ENCODE data around the gene NKD2.

NKD2 gene, protein sequence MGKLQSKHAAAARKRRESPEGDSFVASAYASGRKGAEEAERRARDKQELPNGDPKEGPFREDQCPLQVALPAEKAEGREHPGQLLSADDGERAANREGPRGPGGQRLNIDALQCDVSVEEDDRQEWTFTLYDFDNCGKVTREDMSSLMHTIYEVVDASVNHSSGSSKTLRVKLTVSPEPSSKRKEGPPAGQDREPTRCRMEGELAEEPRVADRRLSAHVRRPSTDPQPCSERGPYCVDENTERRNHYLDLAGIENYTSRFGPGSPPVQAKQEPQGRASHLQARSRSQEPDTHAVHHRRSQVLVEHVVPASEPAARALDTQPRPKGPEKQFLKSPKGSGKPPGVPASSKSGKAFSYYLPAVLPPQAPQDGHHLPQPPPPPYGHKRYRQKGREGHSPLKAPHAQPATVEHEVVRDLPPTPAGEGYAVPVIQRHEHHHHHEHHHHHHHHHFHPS

DNA sequence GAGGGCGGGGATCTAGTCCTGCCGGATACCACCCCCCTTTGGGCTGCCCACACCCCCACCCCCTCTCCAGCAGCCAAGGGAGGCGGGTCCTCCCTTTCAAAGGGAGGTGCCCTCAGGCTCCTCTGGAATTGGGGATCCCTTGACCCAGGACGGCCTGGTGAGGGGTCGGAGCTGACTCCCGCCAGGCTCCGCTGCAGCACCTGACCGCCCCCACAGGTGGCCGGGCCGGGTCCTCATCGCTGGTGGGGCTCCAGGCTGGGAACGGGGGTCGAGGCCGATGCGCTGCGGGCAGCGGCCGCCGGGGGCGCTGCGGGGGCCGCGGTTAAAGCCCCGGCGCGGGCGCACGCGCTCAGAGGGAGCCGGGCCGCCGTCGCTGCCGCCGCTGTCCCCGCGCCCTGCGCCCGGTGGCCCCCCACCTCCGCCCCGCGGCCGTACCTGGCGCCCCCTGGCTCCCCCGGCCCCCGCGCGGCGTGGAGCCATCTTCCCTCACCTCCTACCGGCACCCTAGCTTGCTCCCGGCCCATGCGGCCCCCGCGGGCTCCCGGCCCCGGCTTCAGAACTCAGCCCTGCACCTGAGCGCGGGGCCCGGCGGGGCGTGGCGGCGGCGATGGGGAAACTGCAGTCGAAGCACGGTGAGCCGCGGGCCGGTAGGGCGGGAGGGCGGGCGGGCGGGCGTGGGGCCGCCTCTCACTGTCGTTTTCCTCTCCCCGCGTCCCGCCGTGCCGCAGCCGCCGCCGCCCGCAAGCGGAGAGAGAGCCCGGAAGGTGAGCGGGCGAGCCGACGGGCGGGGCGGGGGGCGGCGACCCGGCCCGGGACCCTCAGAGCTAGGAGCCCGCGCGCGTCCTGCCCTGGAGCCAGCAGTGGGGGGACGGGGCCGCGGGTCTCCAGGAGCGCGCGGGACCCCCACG is at the start of gene NKD2:
NKD2 (plus strand) TSS at position 352 of the 908 bp plus-strand sequence; CDS start at position 608, 256 bp downstream.
- Histone ChIP-seq H3K36me3 (ENCODE audit: control insufficient read depth, insufficient read depth, low read length) (no peaks in the 10 kb centered on the region), H3K27me3 (replicated peaks; ENCODE audit: control insufficient read depth, insufficient read depth, low read length) (peaks cover 1% of the 10 kb centered on the region; the same call in 1 of the 2 replicates), H3K4me3 (replicated peaks; ENCODE audit: low read depth, low read length) (no peak within 1 kb of the TSS)
- TF ChIP-seq, protein P1, sequence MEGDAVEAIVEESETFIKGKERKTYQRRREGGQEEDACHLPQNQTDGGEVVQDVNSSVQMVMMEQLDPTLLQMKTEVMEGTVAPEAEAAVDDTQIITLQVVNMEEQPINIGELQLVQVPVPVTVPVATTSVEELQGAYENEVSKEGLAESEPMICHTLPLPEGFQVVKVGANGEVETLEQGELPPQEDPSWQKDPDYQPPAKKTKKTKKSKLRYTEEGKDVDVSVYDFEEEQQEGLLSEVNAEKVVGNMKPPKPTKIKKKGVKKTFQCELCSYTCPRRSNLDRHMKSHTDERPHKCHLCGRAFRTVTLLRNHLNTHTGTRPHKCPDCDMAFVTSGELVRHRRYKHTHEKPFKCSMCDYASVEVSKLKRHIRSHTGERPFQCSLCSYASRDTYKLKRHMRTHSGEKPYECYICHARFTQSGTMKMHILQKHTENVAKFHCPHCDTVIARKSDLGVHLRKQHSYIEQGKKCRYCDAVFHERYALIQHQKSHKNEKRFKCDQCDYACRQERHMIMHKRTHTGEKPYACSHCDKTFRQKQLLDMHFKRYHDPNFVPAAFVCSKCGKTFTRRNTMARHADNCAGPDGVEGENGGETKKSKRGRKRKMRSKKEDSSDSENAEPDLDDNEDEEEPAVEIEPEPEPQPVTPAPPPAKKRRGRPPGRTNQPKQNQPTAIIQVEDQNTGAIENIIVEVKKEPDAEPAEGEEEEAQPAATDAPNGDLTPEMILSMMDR (IDR thresholded peaks at IDR 0.05; ENCODE audit: insufficient read depth, low read length, poor library complexity, severe bottlenecking), result peak; percentile 21
- DNase-seq (ENCODE audit: extremely low read depth, insufficient read length), result peak; percentile 37

DNA sequence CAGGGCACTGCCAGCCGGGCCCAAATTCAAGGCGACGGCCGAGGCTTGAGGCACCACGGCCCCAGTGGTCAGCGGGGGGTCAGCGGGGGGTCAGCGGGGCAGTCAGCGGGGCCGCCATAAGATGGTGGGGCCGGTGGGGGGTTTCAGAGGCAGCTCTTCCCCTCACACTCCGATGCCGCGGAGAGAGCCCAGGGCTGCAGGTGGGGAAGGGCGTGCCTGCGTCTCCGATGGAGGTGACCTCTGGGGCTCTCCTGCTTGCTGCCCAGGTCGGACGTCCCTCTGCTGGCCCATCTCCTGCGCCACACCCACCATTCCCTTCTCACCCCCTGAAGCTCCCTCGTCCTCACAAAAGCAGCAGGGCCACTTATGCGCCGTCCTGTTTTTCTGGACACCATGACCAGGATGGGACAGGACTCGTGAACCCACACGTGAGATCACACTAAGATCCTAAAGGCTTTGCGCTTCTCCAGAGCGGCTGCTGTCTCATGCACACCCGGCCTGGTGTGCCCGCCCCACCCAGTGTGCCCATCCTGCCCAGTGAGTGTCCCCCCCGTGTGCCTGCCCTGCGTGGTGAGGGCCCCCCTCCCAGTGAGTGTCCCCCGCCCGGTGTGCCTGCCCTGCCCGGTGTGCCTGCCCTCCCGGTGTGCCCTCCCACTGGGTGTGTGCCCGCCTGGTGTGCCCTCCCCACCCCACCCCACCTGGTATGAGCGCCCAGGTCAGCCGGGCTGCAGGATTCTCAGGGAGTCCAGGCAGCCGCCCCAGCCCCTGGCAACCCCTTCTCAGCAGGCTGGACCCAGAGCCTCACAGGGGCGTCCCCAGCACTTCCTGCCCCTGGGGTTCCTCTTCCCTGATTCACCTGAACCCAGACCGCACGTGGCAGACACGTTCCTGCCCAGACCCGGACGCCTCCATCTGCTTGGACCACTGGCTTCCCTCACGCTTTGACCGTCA is 48.7 kb upstream of the NKD2 start:
- Histone ChIP-seq H3K36me3 (ENCODE audit: control insufficient read depth, insufficient read depth, low read length) (no peaks in the 10 kb centered on the region), H3K27me3 (replicated peaks; ENCODE audit: control insufficient read depth, insufficient read depth, low read length) (no peaks in the 10 kb centered on the region), H3K4me3 (replicated peaks; ENCODE audit: low read depth, low read length) (no peak overlapping the region)
- TF ChIP-seq, protein P1 (IDR thresholded peaks at IDR 0.05; ENCODE audit: insufficient read depth, low read length, poor library complexity, severe bottlenecking), result no peak
- no peak for DNase-seq (ENCODE audit: extremely low read depth, insufficient read length)

DNA sequence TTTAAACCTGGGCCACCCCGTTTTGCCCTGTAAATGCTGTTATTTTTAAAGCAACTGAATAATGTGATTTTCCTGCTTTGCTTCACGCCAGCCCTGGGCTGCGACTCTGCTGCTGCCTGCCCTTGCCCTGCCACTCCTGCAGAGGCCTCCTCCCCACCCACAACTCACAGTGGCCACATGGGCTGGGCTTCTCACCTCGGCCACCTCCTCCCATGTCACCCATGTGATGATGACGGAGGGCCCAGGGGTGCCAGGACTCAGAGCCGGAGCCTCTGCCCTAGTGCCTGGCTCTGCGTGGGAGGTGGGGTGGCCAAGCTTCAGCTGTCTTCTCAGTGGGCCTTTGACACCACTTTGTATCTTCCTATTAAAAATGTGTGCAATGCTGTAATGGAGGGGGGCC is 48.1 kb upstream of the NKD2 start:
- no peaks in the 10 kb centered on the region for H3K27me3 ChIP-seq (replicated peaks; ENCODE audit: control insufficient read depth, insufficient read depth, low read length)
- DNase-seq (ENCODE audit: extremely low read depth, insufficient read length), result no peak

DNA sequence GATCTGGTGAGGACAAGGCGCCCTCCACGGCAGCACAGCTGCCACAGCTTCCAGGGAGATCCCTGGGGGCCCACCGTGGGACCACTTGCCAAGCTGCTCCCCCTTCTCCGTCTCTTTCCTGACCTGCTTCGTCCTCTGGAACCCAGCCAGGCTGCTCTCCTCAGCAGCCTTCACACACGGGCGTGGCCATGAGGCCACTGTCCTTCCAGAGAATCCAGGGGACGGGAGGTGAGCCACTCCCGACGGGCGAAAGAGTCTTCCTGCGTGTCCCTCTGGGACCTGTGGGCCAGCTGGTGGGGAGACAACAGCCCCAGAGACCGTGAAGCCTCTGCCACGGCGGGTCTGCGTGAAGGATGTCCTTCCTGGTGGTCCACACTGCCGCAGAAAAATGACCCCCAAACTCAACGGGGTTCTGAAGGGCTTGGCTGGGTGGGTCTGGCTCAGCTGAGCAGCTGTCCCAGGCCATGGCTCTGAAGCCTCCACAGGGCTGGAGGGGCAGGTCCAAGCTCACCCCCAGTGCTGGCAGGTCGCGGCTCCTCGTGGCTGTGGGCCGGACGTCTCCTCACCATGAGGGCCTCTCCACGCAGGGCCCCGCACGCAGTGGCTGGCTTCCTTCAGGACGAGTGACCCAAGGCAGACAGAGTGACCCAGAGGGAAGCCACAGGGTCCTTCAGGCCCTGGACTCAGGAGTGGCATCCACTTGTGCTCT is 47.4 kb upstream of the NKD2 start:
- TF ChIP-seq, protein P1 (IDR thresholded peaks at IDR 0.05; ENCODE audit: insufficient read depth, low read length, poor library complexity, severe bottlenecking), result no peak
- no peak for DNase-seq (ENCODE audit: extremely low read depth, insufficient read length)
- Histone ChIP-seq H3K4me3 (replicated peaks; ENCODE audit: low read depth, low read length) (no peak overlapping the region), H3K27me3 (replicated peaks; ENCODE audit: control insufficient read depth, insufficient read depth, low read length) (no peaks in the 10 kb centered on the region), H3K36me3 (ENCODE audit: control insufficient read depth, insufficient read depth, low read length) (no peaks in the 10 kb centered on the region)

More for the DNA sequence above, 48.1 kb upstream of the NKD2 start:
- TF ChIP-seq, protein P1 (IDR thresholded peaks at IDR 0.05; ENCODE audit: insufficient read depth, low read length, poor library complexity, severe bottlenecking), result no peak
- no peak overlapping the region for H3K4me3 ChIP-seq (replicated peaks; ENCODE audit: low read depth, low read length)
- no peaks in the 10 kb centered on the region for H3K36me3 ChIP-seq (ENCODE audit: control insufficient read depth, insufficient read depth, low read length)

All from GM06990 (cell line).